ENCODE results near the gene IDH1. TPM values are rescaled to one million over a fixed set of nuclear protein-coding genes. Genes with fewer than 3 reads are reported as not detected.
A peak's percentile ranks its signal among the peaks of the same experiment; 100 is the strongest.

Gene IDH1
- total RNA-seq, 3 donors from 2014 or later (not counting 1 experiment from before 2014, with no cell fraction given) = 6.8 to 15.2 (median 12.2) TPM

DNA sequence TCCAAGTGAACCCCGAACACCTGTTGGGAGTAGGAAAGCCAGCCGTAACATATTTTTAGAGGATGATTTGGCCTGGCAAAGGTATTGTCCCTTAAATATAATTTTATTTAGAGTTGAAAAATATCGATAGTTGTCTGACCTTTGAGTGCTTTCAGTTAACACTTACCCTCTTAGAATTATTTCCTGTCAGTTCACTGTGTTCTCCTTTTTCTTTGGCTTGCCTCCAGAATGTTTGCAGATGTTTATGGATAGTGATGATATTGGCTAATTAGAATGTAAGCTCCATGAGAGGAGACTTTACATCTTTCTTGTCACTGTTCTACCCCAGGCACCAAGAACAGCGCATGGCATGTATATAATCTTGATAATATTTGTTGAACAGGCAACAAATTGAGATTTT lies 31.0 kb upstream of the IDH1 start:
- TF ChIP-seq, protein P1, sequence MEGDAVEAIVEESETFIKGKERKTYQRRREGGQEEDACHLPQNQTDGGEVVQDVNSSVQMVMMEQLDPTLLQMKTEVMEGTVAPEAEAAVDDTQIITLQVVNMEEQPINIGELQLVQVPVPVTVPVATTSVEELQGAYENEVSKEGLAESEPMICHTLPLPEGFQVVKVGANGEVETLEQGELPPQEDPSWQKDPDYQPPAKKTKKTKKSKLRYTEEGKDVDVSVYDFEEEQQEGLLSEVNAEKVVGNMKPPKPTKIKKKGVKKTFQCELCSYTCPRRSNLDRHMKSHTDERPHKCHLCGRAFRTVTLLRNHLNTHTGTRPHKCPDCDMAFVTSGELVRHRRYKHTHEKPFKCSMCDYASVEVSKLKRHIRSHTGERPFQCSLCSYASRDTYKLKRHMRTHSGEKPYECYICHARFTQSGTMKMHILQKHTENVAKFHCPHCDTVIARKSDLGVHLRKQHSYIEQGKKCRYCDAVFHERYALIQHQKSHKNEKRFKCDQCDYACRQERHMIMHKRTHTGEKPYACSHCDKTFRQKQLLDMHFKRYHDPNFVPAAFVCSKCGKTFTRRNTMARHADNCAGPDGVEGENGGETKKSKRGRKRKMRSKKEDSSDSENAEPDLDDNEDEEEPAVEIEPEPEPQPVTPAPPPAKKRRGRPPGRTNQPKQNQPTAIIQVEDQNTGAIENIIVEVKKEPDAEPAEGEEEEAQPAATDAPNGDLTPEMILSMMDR (IDR thresholded peaks at IDR 0.05) = no peak
- Histone ChIP-seq H3K27me3 (ENCODE audit: control insufficient read depth, insufficient read depth, low read length) (no peaks in the 10 kb centered on the region), H3K4me1 (ENCODE audit: control insufficient read depth, insufficient read depth, low read length) (no peaks in the 10 kb centered on the region), H3K9me3 (ENCODE audit: control insufficient read depth, insufficient read depth, low read length) (no peaks in the 10 kb centered on the region), H3K27ac (ENCODE audit: low read length) (no peak overlapping the region), H3K4me3 (ENCODE audit: low read length) (no peak overlapping the region), H3K36me3 (ENCODE audit: control insufficient read depth, insufficient read depth, low read length) (peaks cover 61% of the 10 kb centered on the region)
- ATAC-seq (no peak), DNase-seq (no peak)
- Mint-ChIP-seq H3K27me3 (ENCODE audit: low read depth in 2 of 2) (no peaks in the 10 kb centered on the region), H3K36me3 (peaks cover 21% of the 10 kb centered on the region), H3K4me1 (peaks cover 8 to 21% of the 10 kb centered on the region in 2 donors), H3K4me3 (no peak overlapping the region), H3K9me3 (no peaks in the 10 kb centered on the region), H3K27ac (no peak overlapping the region)
- intact Hi-C loops (cut with micrococcal nuclease) = no loop called here
- 37% methylated on average over 3 of the region's 4 CpGs for WGBS (ENCODE audit: insufficient coverage)

DNA sequence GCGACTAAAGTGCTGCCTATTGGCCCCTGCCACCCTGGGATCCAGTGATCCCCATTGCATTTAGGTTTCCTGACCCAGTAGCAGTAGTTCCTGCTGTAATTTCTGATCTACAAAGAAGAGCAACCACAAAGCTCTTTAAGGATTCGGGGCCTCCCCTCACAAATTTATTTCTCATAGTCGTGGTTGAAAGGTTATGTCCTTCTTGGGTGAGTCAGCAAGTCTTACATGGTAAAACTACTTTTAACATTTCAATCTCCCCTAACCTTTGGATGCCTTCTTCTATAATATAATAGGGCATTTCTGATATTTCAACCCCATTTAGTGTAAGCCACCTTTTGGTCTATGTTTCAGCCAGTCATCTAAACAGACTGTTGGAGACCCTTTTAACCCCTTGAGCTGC lies 26.1 kb upstream of the IDH1 start:
- H3K4me3 Mint-ChIP-seq = no peak overlapping the region
- H3K27me3 Mint-ChIP-seq (ENCODE audit: low read depth in 2 of 2) = no peaks in the 10 kb centered on the region
- Histone ChIP-seq H3K27me3 (ENCODE audit: control insufficient read depth, insufficient read depth, low read length) (no peaks in the 10 kb centered on the region), H3K36me3 (ENCODE audit: control insufficient read depth, insufficient read depth, low read length) (peaks cover 75% of the 10 kb centered on the region), H3K4me1 (ENCODE audit: control insufficient read depth, insufficient read depth, low read length) (no peaks in the 10 kb centered on the region), H3K9me3 (ENCODE audit: control insufficient read depth, insufficient read depth, low read length) (no peaks in the 10 kb centered on the region), H3K27ac (ENCODE audit: low read length) (no peak overlapping the region), H3K4me3 (ENCODE audit: low read length) (no peak overlapping the region)
- H3K36me3 Mint-ChIP-seq = peaks cover 46% of the 10 kb centered on the region
- WGBS (ENCODE audit: insufficient coverage) = 88% methylated on average over 1 of the region's 3 CpGs
- peaks cover 24% of the 10 kb centered on the region in 2 donors for H3K4me1 Mint-ChIP-seq
- H3K9me3 Mint-ChIP-seq = no peaks in the 10 kb centered on the region
- TF ChIP-seq, protein P1 (IDR thresholded peaks at IDR 0.05) = no peak
- no peak for ATAC-seq
- intact Hi-C loops (cut with micrococcal nuclease) = no loop called here
- peak overlapping the region; percentile 10 to 58 for H3K27ac Mint-ChIP-seq
- DNase-seq = no peak

DNA sequence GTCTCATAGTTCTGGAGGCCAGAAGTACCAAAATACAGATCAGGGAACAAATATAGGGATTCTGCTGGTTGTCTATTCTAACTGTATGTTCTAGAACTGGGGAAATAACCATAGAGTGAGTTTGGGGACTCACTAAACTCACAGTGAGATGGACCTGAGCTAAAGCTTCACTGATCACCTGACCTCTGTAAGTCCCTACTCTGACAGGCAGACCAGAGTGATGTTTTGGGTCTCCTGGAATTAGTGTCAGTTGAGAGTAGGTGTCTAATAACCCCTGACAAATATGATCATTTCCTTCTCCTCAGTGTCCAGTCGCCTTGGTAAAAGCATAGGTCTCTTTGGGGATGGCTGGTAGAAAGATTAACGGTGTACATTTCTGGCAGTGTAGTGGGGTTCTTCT lies 25.4 kb upstream of the IDH1 start:
- no peaks in the 10 kb centered on the region for H3K27me3 ChIP-seq (ENCODE audit: control insufficient read depth, insufficient read depth, low read length)
- Mint-ChIP-seq H3K4me1 (peaks cover 18 to 31% of the 10 kb centered on the region in 2 donors), H3K27ac (peak overlapping the region in 1 of 2 donors; percentile 58), H3K36me3 (peaks cover 51% of the 10 kb centered on the region), H3K27me3 (ENCODE audit: low read depth in 2 of 2) (no peaks in the 10 kb centered on the region), H3K4me3 (no peak overlapping the region), H3K9me3 (no peaks in the 10 kb centered on the region)
- H3K27ac ChIP-seq (ENCODE audit: low read length) = no peak overlapping the region
- no peak for DNase-seq
- H3K9me3 ChIP-seq (ENCODE audit: control insufficient read depth, insufficient read depth, low read length) = no peaks in the 10 kb centered on the region
- whole genome bisulfite sequencing (ENCODE audit: insufficient coverage) = no CpG with 5 or more reads among the region's 2 CpGs
- no peak for ATAC-seq
- H3K4me1 ChIP-seq (ENCODE audit: control insufficient read depth, insufficient read depth, low read length) = no peaks in the 10 kb centered on the region
- TF ChIP-seq, protein P1 (IDR thresholded peaks at IDR 0.05) = no peak
- H3K36me3 ChIP-seq (ENCODE audit: control insufficient read depth, insufficient read depth, low read length) = peaks cover 78% of the 10 kb centered on the region
- no peak overlapping the region for H3K4me3 ChIP-seq (ENCODE audit: low read length)
- intact Hi-C loops (cut with micrococcal nuclease) = no loop called here

DNA sequence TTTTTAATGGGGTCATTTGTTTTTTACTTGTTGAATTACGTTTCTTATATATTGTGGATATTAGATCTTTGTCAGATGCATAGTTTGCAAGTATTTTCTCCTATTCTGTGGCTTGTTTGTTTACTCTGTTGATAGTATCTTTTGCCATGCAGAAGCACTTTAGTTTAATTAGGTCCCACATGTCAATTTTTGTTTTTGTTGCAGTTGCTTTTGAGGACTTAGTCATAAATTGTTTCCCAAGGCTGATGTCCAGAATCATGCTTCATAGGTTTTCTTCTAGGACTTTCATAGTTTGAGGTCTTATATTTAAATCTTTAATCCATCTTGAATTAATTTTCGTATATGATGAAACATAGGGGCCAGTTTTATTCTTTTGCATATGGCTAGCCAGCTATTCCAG lies 24.4 kb upstream of the IDH1 start:
- no peak overlapping the region for H3K27ac Mint-ChIP-seq
- no peaks in the 10 kb centered on the region for H3K27me3 Mint-ChIP-seq (ENCODE audit: low read depth in 2 of 2)
- intact Hi-C loops (cut with micrococcal nuclease) = no loop called here
- no peaks in the 10 kb centered on the region for H3K9me3 Mint-ChIP-seq
- Histone ChIP-seq H3K9me3 (ENCODE audit: control insufficient read depth, insufficient read depth, low read length) (no peaks in the 10 kb centered on the region), H3K27ac (ENCODE audit: low read length) (no peak overlapping the region), H3K4me3 (ENCODE audit: low read length) (no peak overlapping the region), H3K27me3 (ENCODE audit: control insufficient read depth, insufficient read depth, low read length) (no peaks in the 10 kb centered on the region), H3K36me3 (ENCODE audit: control insufficient read depth, insufficient read depth, low read length) (peaks cover 86% of the 10 kb centered on the region), H3K4me1 (ENCODE audit: control insufficient read depth, insufficient read depth, low read length) (no peaks in the 10 kb centered on the region)
- no peak overlapping the region for H3K4me3 Mint-ChIP-seq
- H3K36me3 Mint-ChIP-seq = peaks cover 53% of the 10 kb centered on the region
- TF ChIP-seq, protein P1 (IDR thresholded peaks at IDR 0.05) = no peak
- ATAC-seq = no peak
- peaks cover 22 to 38% of the 10 kb centered on the region in 2 donors for H3K4me1 Mint-ChIP-seq
- no peak for DNase-seq
- 91% methylated on average over 2 of the region's 2 CpGs for WGBS (ENCODE audit: insufficient coverage)

All from natural killer cell (primary cell).